ENCODE measurements around the gene CCNK.

- TF ChIP-seq ELF4 (CRISPR knock-in tag; IDR thresholded peaks at IDR 0.05; ENCODE audit: borderline replicate concordance) (no peak), RERE (CRISPR knock-in tag; IDR thresholded peaks at IDR 0.05; ENCODE audit: low read depth) (no peak), ZNF460 (CRISPR knock-in tag; IDR thresholded peaks at IDR 0.05; ENCODE audit: borderline replicate concordance) (no peak), NFATC3 (CRISPR knock-in tag; IDR thresholded peaks at IDR 0.05) (no peak), ZNF703 (CRISPR knock-in tag; IDR thresholded peaks at IDR 0.05; ENCODE audit: borderline replicate concordance) (no peak), POLR2A (IDR thresholded peaks at IDR 0.05; ENCODE audit: insufficient read depth in 1 of 2, low read depth in 2 of 2, low read length in 2 of 2) (no peak), PBX3 (CRISPR knock-in tag; IDR thresholded peaks at IDR 0.05; ENCODE audit: borderline replicate concordance) (no peak), ZNF33A (CRISPR knock-in tag; IDR thresholded peaks at IDR 0.05; ENCODE audit: borderline replicate concordance) (no peak)
Observed at GRCh38 chr14:99543370-99543769, 62.2 kb downstream of the CCNK start.

Data from HepG2 (cell line).